ENCODE results near the gene HOXD11.

GRCh38 chr2:176101842-176102241 lies 5.2 kb upstream of the HOXD11 start:
- no peak for TF ChIP-seq NFYC (CRISPR knock-in tag; IDR thresholded peaks at IDR 0.05)
- no peak for TF ChIP-seq XRCC5 (optimal IDR thresholded peaks at IDR 0.05; ENCODE audit: low read length)
- no peak for TF ChIP-seq FOXA3 (CRISPR knock-in tag; IDR thresholded peaks at IDR 0.05)
- no peak for TF ChIP-seq NFYB (CRISPR knock-in tag; IDR thresholded peaks at IDR 0.05)
- TF ChIP-seq CTCF (CRISPR knock-in tag; IDR thresholded peaks at IDR 0.05), result no peak
- TF ChIP-seq NFIC (IDR thresholded peaks at IDR 0.05; ENCODE audit: low read length), result no peak
- no peak for TF ChIP-seq DPF2 (CRISPR knock-in tag; IDR thresholded peaks at IDR 0.05; ENCODE audit: borderline replicate concordance, low read depth)
- TF ChIP-seq ZBTB40 (IDR thresholded peaks at IDR 0.05), result no peak
- TF ChIP-seq ZBTB40 (CRISPR knock-in tag; IDR thresholded peaks at IDR 0.05), result no peak
- TF ChIP-seq NR2F6 (IDR thresholded peaks at IDR 0.05), result no peak
- no peak for TF ChIP-seq NR2F6 (CRISPR knock-in tag; IDR thresholded peaks at IDR 0.05)
- TF ChIP-seq ZNF407 (CRISPR knock-in tag; IDR thresholded peaks at IDR 0.05; ENCODE audit: not compliant biosample characterization), result no peak
- TF ChIP-seq ARID2 (CRISPR knock-in tag; IDR thresholded peaks at IDR 0.05; ENCODE audit: borderline replicate concordance), result no peak
- no peak for TF ChIP-seq ARNT (IDR thresholded peaks at IDR 0.05)
- no peak for TF ChIP-seq EZH2 (conservative IDR thresholded peaks at IDR 0.05; ENCODE audit: low read depth, low read length)
- no peak for TF ChIP-seq MTERF4 (CRISPR knock-in tag; IDR thresholded peaks at IDR 0.05)
